ENCODE data around the gene CCNF. TPM values are rescaled to one million over a fixed set of nuclear protein-coding genes. Genes with fewer than 3 reads are reported as not detected.

The CCNF gene
- total and polyA plus RNA-seq, 2 of the 4 experiments (the other 2 are of a cell fraction), result 8.2 to 20.1 TPM

DNA sequence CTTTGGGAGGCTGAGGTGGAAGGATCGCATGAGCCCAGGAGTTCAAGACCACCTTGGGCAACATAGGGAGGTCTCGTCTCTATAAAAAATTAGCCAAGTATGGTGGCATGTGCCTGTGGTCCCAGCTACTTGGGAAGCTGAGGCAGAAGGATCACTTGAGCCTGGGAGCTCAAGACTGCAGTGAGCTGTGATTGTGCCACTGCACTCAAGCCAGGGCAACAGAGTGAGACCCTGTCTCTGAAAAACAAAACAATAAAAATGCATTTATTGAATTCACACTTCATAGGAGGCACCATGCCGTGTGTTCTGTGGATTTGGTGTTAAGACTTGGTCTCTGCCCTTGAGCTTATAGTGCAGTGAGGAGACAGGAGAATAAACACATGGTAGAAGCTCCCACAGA lies 48.1 kb downstream of the CCNF start:
- WGBS, 2 experiments (ENCODE audit: extremely low coverage in 2 of 2, insufficient read length in 1 of 2), result 92% methylated on average over 2 of the region's 3 CpGs; no CpG with 5 or more reads in 1 of the 2 experiments
- Histone ChIP-seq H2AK9ac (replicated peaks; ENCODE audit: low read depth, low read length, poor library complexity) (no peak overlapping the region), H3K56ac (ENCODE audit: extremely low read depth, insufficient read depth, low read length) (no peak overlapping the region), H3K18ac (ENCODE audit: low read depth, low read length) (no peak overlapping the region), H3K9ac (ENCODE audit: low read depth, low read length) (no peak overlapping the region), H3K4me1 (ENCODE audit: control insufficient read depth, insufficient read depth, low read length) (peaks cover 10% of the 10 kb centered on the region), H3K4me3 (ENCODE audit: insufficient read depth, low read depth, low read length) (no peak overlapping the region), H4K8ac (ENCODE audit: low read depth in 2 of 2, low read length in 2 of 2) (no peak overlapping the region), H3K36me3 (ENCODE audit: control insufficient read depth, insufficient read depth, low read length) (no peaks in the 10 kb centered on the region), H2BK120ac (ENCODE audit: low read depth, low read length) (no peak overlapping the region), H2BK15ac (ENCODE audit: low read depth, low read length) (no peak overlapping the region), H3K14ac (replicated peaks; ENCODE audit: low read depth, low read length) (no peak overlapping the region), H4K20me1 (ENCODE audit: insufficient read depth, low read length) (peaks cover 28% of the 10 kb centered on the region), H3K9me3 (ENCODE audit: control insufficient read depth, insufficient read depth, low read length) (no peaks in the 10 kb centered on the region), H3K23ac (ENCODE audit: low read depth, low read length) (no peak overlapping the region), H3K27ac (ENCODE audit: insufficient read depth, low read length) (no peak overlapping the region), H3K9me1 (ENCODE audit: insufficient read depth, low read length) (peaks cover 3% of the 10 kb centered on the region; the same call in 1 of the 2 replicates), H3K79me1 (ENCODE audit: low read depth in 1 of 2, low read length in 2 of 2) (peaks cover 15 to 70% of the 10 kb centered on the region in 2 experiments; a peak in 3 of 4 replicates), H3K4ac (ENCODE audit: low read depth, low read length) (no peak overlapping the region), H2BK20ac (ENCODE audit: low read depth, low read length) (no peak overlapping the region), H3K4me2 (ENCODE audit: low read depth, low read length) (no peak overlapping the region), H3K27me3 (ENCODE audit: control insufficient read depth, insufficient read depth, low read length) (no peaks in the 10 kb centered on the region), H2AFZ (replicated peaks; ENCODE audit: low read length, poor library complexity) (no peak overlapping the region), H2AK5ac (ENCODE audit: low read depth, low read length) (no peak overlapping the region), H4K91ac (ENCODE audit: insufficient read depth, low read depth, low read length) (no peak overlapping the region), H4K5ac (ENCODE audit: low read depth, low read length) (no peak overlapping the region), H2BK5ac (ENCODE audit: low read depth, low read length, poor library complexity, severe bottlenecking) (no peak overlapping the region)
- ChIA-PET POLR2A (ENCODE audit: unreplicated experiment) (no interaction called here), CTCF (no interaction called here)
- TF ChIP-seq RAD21 (IDR thresholded peaks at IDR 0.05; ENCODE audit: low read length) (no peak), CHD1 (IDR thresholded peaks at IDR 0.05; ENCODE audit: low read depth, low read length) (no peak), CEBPB (IDR thresholded peaks at IDR 0.05; ENCODE audit: low read depth, low read length) (no peak), MXI1 (IDR thresholded peaks at IDR 0.05; ENCODE audit: borderline replicate concordance, low read depth, low read length) (no peak), FOS (IDR thresholded peaks at IDR 0.05; ENCODE audit: low read depth, low read length) (no peak), POLR2A (IDR thresholded peaks at IDR 0.05; ENCODE audit: low read depth, low read length) (no peak)
- DNase-seq (no peak), ATAC-seq (ENCODE audit: low read depth) (no peak)
- dilution Hi-C loops (cut with HindIII; ENCODE audit: low sequenced_read_pairs, unreplicated experiment) (no loop called here), intact Hi-C loops (cut with micrococcal nuclease) (no loop called here), in situ Hi-C loops (cut with MboI; ENCODE audit: low sequenced_read_pairs) (no loop called here)
- BruUV-seq (replicated peaks), result no TSS peak

Data from IMR-90 (cell line).